Lung (tissue), 12 donors: ENCODE measurements around the gene TMSB10. TPM values are rescaled to one million over a fixed set of nuclear protein-coding genes. Genes with fewer than 3 reads are reported as not detected.

Experiments used
- ATAC-seq: fragments of 200-7000 bp; cut with Tn5 transposase; one replicate; pipeline ENCODE4 v1.9.1; 2020; ENCODE audit warnings: moderate number of reproducible peaks; ENCODE audit not compliant: insufficient read depth, low FRiP score
- DNase-seq, 3 donors: peaks; one replicate each; pipeline ENCODE4 v3.0.0-alpha.2; 2013 to 2017
- H3K27ac ChIP-seq, 2 donors: one replicate each; pipeline ENCODE4 v1.5.1; 2013; ENCODE audit warnings: mild to moderate bottlenecking in 2 of 2, moderate library complexity in 2 of 2, control low read depth in 1 of 2, inconsistent platforms in 1 of 2, low read depth in 1 of 2, low read length in 1 of 2
- H3K27me3 ChIP-seq, 3 donors: one replicate each; pipeline ENCODE4 v1.5.1; 2013; ENCODE audit warnings: low read length in 2 of 3; ENCODE audit not compliant: control insufficient read depth in 3 of 3, insufficient read depth in 3 of 3
- H3K36me3 ChIP-seq, 4 donors: one replicate each; pipeline ENCODE4 v1.5.1; 2013; ENCODE audit warnings: low read length in 4 of 4, mild to moderate bottlenecking in 1 of 4, moderate library complexity in 1 of 4; ENCODE audit not compliant: control insufficient read depth in 4 of 4, insufficient read depth in 4 of 4
- H3K4me1 ChIP-seq, 5 donors: one replicate each; pipeline ENCODE4 v1.5.1; 2013; ENCODE audit warnings: low read length in 5 of 5, mild to moderate bottlenecking in 2 of 5, moderate library complexity in 1 of 5; ENCODE audit not compliant: control insufficient read depth in 5 of 5, insufficient read depth in 5 of 5
- H3K4me3 ChIP-seq: one replicate; pipeline ENCODE4 v1.5.1; 2013; ENCODE audit warnings: mild to moderate bottlenecking, control low read depth, moderate library complexity
- H3K9ac ChIP-seq, 2 donors: one replicate each; pipeline ENCODE4 v1.5.1; 2013; ENCODE audit warnings: low read length in 2 of 2, control low read depth in 1 of 2; ENCODE audit not compliant: insufficient read depth in 1 of 2
- H3K9me3 ChIP-seq, 4 donors: one replicate each; pipeline ENCODE4 v1.5.1; 2013; ENCODE audit warnings: low read length in 3 of 4, mild to moderate bottlenecking in 1 of 4, moderate library complexity in 1 of 4; ENCODE audit not compliant: control insufficient read depth in 4 of 4, insufficient read depth in 3 of 4
- CTCF ChIP-seq: IDR thresholded peaks from 2 replicates; pipeline ENCODE4 v1.5.1; 2012; ENCODE audit warnings: mild to moderate bottlenecking; ENCODE audit errors: control extremely low read depth, extremely low read depth
- WGBS, 2 donors: extraction: QIAGEN DNeasy Blood & Tissue Kit; methylation state at CpG; one replicate each; pipeline ENCODE4 v1.1.7; 2013; 5-methylcytosine and 5-hydroxymethylcytosine counted together
- polyA plus RNA-seq, 2 donors: library from polyadenylated mRNA; stranded (reverse); fragments of 200-250 nt; gene quantifications; one replicate each; pipeline ENCODE4 v1.2.1, GENCODE V29; 2013
- total RNA-seq, 2 donors: library from RNA; depleted of rRNA in 1 of 2; stranded (reverse); fragments of >200 nt in 1 of 2; gene quantifications; one replicate each; pipeline ENCODE4 v1.2.1, GENCODE V29; 2014 to 2021
- donor health status: control.
- donor health status: control.
- donor health status: Bipolar disorder and iron deficiency.
- donor health status: healthy.
- donor health status: DM: yes; HTN: yes; CAD: no.

Gene TMSB10
- total and polyA plus RNA-seq, 4 donors: 1,849 to 6,202 (median 2,498) TPM

GRCh38 chr2:84940831-84941412 lies 35.5 kb downstream of the TMSB10 start:
- Histone ChIP-seq H3K36me3 (no peaks in the 10 kb centered on the region), H3K9me3 (no peaks in the 10 kb centered on the region), H3K4me3 (no peak overlapping the region), H3K27ac (no peak overlapping the region), H3K27me3 (no peaks in the 10 kb centered on the region), H3K9ac (no peak overlapping the region), H3K4me1 (no peaks in the 10 kb centered on the region)
- 55 to 85% methylated on average over 3 of the region's 3 CpGs for WGBS, 2 donors
- TF ChIP-seq CTCF: no peak
- no peak for DNase-seq
- no peak for ATAC-seq

DNA sequence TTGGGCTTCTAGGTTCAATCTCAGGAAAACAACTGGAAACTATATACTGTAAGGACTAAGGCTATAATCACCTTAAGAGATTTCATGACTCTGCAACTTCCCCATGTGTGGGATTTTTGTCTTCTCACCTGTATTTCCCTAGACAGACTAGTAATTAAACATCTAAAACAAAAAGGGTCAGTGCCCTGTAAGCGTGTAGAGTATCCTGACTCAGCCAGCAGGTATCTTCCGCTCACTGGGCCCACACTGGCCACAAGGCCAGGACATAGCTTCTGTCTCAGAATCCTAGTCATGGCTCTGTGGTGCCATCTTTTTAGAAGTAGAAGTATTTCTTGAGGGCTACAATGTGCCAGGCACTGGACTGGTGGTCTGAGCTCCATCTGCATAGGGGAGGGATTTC lies 36.7 kb downstream of the TMSB10 start:
- Histone ChIP-seq H3K9me3 (no peaks in the 10 kb centered on the region), H3K36me3 (no peaks in the 10 kb centered on the region), H3K4me1 (no peaks in the 10 kb centered on the region), H3K27ac (no peak overlapping the region), H3K4me3 (no peak overlapping the region), H3K9ac (no peak overlapping the region), H3K27me3 (no peaks in the 10 kb centered on the region)
- DNase-seq: no peak
- WGBS, 2 donors: 97 to 100% methylated on average over 2 of the region's 2 CpGs
- TF ChIP-seq CTCF: no peak
- ATAC-seq: no peak

- no peak for ATAC-seq
Observed at GRCh38 chr2:84942964-84943421, 37.5 kb downstream of the TMSB10 start.

More at GRCh38 chr2:84942964-84943421, 37.5 kb downstream of the TMSB10 start:
- WGBS, 2 donors: 84 to 88% methylated on average over 4 of the region's 4 CpGs
- Histone ChIP-seq H3K27me3 (no peaks in the 10 kb centered on the region), H3K27ac (no peak overlapping the region), H3K9ac (no peak overlapping the region), H3K4me3 (no peak overlapping the region), H3K4me1 (no peaks in the 10 kb centered on the region), H3K9me3 (no peaks in the 10 kb centered on the region), H3K36me3 (no peaks in the 10 kb centered on the region)
- no peak for TF ChIP-seq CTCF
- DNase-seq: no peak
